ENCODE results near the gene LGALS3BP. TPM values are rescaled to one million over a fixed set of nuclear protein-coding genes. Genes with fewer than 3 reads are reported as not detected.

LGALS3BP gene
- total RNA-seq, 1 experiment from 2014 or later = 116 TPM

- H3K27me3 ChIP-seq (ENCODE audit: control insufficient read depth, insufficient read depth, low read length) = peaks cover 20% of the 10 kb centered on the region
- H3K36me3 ChIP-seq (replicated peaks; ENCODE audit: control insufficient read depth, insufficient read depth, low read length) = peaks cover 3% of the 10 kb centered on the region
- H3K4me3 ChIP-seq (ENCODE audit: insufficient read depth, low read depth, low read length) = no peak overlapping the region
- peak; percentile 60 for DNase-seq
These were observed 18.8 kb upstream of the LGALS3BP start for GRCh38 chr17:78998311-78999055.

- peaks cover 15% of the 10 kb centered on the region for H3K27me3 ChIP-seq (ENCODE audit: control insufficient read depth, insufficient read depth, low read length)
- no peak overlapping the region for H3K4me3 ChIP-seq (ENCODE audit: insufficient read depth, low read depth, low read length)
- DNase-seq = peak; percentile 49
- H3K36me3 ChIP-seq (replicated peaks; ENCODE audit: control insufficient read depth, insufficient read depth, low read length) = peaks cover 3% of the 10 kb centered on the region
These were observed 18.2 kb upstream of the LGALS3BP start for GRCh38 chr17:78997881-78998280.

GRCh38 chr17:78997231-78997741, 17.6 kb upstream of the LGALS3BP start:
- Histone ChIP-seq H3K36me3 (replicated peaks; ENCODE audit: control insufficient read depth, insufficient read depth, low read length) (peaks cover 3% of the 10 kb centered on the region), H3K4me3 (ENCODE audit: insufficient read depth, low read depth, low read length) (no peak overlapping the region), H3K27me3 (ENCODE audit: control insufficient read depth, insufficient read depth, low read length) (peaks cover 10% of the 10 kb centered on the region)
- DNase-seq = no peak

GRCh38 chr17:78996781-78997201, 17.1 kb upstream of the LGALS3BP start:
- Histone ChIP-seq H3K4me3 (ENCODE audit: insufficient read depth, low read depth, low read length) (no peak overlapping the region), H3K36me3 (replicated peaks; ENCODE audit: control insufficient read depth, insufficient read depth, low read length) (peaks cover 3% of the 10 kb centered on the region), H3K27me3 (ENCODE audit: control insufficient read depth, insufficient read depth, low read length) (peaks cover 6% of the 10 kb centered on the region)
- peak; percentile 28 for DNase-seq

GRCh38 chr17:78995761-78996451, 16.2 kb upstream of the LGALS3BP start:
- peaks cover 3% of the 10 kb centered on the region for H3K36me3 ChIP-seq (replicated peaks; ENCODE audit: control insufficient read depth, insufficient read depth, low read length)
- DNase-seq = peak; percentile 30
- H3K4me3 ChIP-seq (ENCODE audit: insufficient read depth, low read depth, low read length) = no peak overlapping the region
- H3K27me3 ChIP-seq (ENCODE audit: control insufficient read depth, insufficient read depth, low read length) = peaks cover under 1% of the 10 kb centered on the region

- Histone ChIP-seq H3K36me3 (replicated peaks; ENCODE audit: control insufficient read depth, insufficient read depth, low read length) (peaks cover 3% of the 10 kb centered on the region), H3K27me3 (ENCODE audit: control insufficient read depth, insufficient read depth, low read length) (no peaks in the 10 kb centered on the region; the same call in 1 of the 2 replicates), H3K4me3 (ENCODE audit: insufficient read depth, low read depth, low read length) (no peak overlapping the region)
- peak; percentile 57 for DNase-seq
These were observed 15.5 kb upstream of the LGALS3BP start for GRCh38 chr17:78995022-78995760.

GRCh38 chr17:78993981-78994671, 14.4 kb upstream of the LGALS3BP start:
- peak; percentile 50 for DNase-seq
- H3K4me3 ChIP-seq (ENCODE audit: insufficient read depth, low read depth, low read length) = no peak overlapping the region
- H3K27me3 ChIP-seq (ENCODE audit: control insufficient read depth, insufficient read depth, low read length) = no peaks in the 10 kb centered on the region; the same call in 1 of the 2 replicates
- H3K36me3 ChIP-seq (replicated peaks; ENCODE audit: control insufficient read depth, insufficient read depth, low read length) = peaks cover 3% of the 10 kb centered on the region

GRCh38 chr17:78993241-78993956, 13.7 kb upstream of the LGALS3BP start:
- H3K4me3 ChIP-seq (ENCODE audit: insufficient read depth, low read depth, low read length) = no peak overlapping the region
- DNase-seq = peak; percentile 94
- no peaks in the 10 kb centered on the region for H3K27me3 ChIP-seq (ENCODE audit: control insufficient read depth, insufficient read depth, low read length)
- peaks cover 3% of the 10 kb centered on the region for H3K36me3 ChIP-seq (replicated peaks; ENCODE audit: control insufficient read depth, insufficient read depth, low read length)

- Histone ChIP-seq H3K27me3 (ENCODE audit: control insufficient read depth, insufficient read depth, low read length) (no peaks in the 10 kb centered on the region), H3K36me3 (replicated peaks; ENCODE audit: control insufficient read depth, insufficient read depth, low read length) (peaks cover 3% of the 10 kb centered on the region), H3K4me3 (ENCODE audit: insufficient read depth, low read depth, low read length) (no peak overlapping the region)
- no peak for DNase-seq
These were observed 13.0 kb upstream of the LGALS3BP start for GRCh38 chr17:78992542-78993212.

GRCh38 chr17:78991906-78992532, 12.3 kb upstream of the LGALS3BP start:
- Histone ChIP-seq H3K4me3 (ENCODE audit: insufficient read depth, low read depth, low read length) (no peak overlapping the region), H3K36me3 (replicated peaks; ENCODE audit: control insufficient read depth, insufficient read depth, low read length) (peaks cover 2% of the 10 kb centered on the region), H3K27me3 (ENCODE audit: control insufficient read depth, insufficient read depth, low read length) (no peaks in the 10 kb centered on the region)
- peak; percentile 32 for DNase-seq

- no peak for DNase-seq
- no peaks in the 10 kb centered on the region; the same call in none of the 2 replicates for H3K36me3 ChIP-seq (replicated peaks; ENCODE audit: control insufficient read depth, insufficient read depth, low read length)
- no peaks in the 10 kb centered on the region for H3K27me3 ChIP-seq (ENCODE audit: control insufficient read depth, insufficient read depth, low read length)
- no peak overlapping the region for H3K4me3 ChIP-seq (ENCODE audit: insufficient read depth, low read depth, low read length)
These were observed 11.5 kb upstream of the LGALS3BP start for GRCh38 chr17:78991017-78991738.

- DNase-seq = no peak
- Histone ChIP-seq H3K4me3 (ENCODE audit: insufficient read depth, low read depth, low read length) (no peak overlapping the region), H3K36me3 (replicated peaks; ENCODE audit: control insufficient read depth, insufficient read depth, low read length) (no peaks in the 10 kb centered on the region; the same call in none of the 2 replicates), H3K27me3 (ENCODE audit: control insufficient read depth, insufficient read depth, low read length) (no peaks in the 10 kb centered on the region)
These were observed 10.8 kb upstream of the LGALS3BP start for GRCh38 chr17:78990349-78991016.
